ENCODE results near the gene CFAP46.
"Not testable (repeated sequence)": the region's sequence is repeated elsewhere in the genome, so short reads cannot be mapped to it uniquely, and the experiment has no call there.

The CFAP46 gene

DNA sequence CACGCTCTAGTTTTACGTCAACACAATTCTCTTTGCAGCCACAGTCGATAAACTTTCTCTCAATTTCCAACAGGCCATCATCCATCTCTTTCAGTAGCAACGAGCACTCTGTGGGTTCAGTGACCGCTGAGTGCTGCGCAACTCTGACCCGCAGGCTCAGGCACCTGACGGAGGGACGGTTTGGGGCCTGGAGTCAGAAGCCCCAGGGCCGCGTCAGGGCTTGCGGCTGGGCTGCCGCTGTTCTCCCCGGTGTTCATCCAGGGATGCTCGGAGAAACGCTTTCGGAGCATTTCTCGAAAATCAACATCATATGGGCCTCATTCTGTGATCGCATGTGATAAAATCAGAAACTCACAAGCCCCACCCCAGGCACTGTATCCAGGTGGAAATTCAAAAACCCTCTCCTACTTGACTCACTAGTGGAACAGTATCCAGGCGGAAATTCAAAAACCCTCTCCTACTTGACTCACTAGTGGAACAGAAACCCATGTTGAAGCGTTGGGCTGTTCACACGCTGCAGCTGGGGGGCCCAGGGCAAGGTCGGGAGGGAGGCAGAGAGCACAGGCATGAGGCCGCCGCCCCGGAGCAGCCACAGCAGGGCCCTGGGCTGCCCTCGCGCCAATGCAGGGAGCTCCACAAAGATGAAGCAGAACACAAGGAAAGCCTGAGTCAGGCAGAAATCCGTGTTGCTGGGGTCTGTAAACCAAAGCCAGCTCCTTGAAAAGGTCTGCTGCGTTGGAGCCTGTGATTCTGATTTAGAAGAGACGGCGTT is 83.1 kb downstream of the CFAP46 start:
- in situ Hi-C loops (cut with MboI; ENCODE audit: low pct_unique_long_range_greater_than_20kb, low sequenced_read_pairs) = no loop called here
- DNase-seq = no peak

DNA sequence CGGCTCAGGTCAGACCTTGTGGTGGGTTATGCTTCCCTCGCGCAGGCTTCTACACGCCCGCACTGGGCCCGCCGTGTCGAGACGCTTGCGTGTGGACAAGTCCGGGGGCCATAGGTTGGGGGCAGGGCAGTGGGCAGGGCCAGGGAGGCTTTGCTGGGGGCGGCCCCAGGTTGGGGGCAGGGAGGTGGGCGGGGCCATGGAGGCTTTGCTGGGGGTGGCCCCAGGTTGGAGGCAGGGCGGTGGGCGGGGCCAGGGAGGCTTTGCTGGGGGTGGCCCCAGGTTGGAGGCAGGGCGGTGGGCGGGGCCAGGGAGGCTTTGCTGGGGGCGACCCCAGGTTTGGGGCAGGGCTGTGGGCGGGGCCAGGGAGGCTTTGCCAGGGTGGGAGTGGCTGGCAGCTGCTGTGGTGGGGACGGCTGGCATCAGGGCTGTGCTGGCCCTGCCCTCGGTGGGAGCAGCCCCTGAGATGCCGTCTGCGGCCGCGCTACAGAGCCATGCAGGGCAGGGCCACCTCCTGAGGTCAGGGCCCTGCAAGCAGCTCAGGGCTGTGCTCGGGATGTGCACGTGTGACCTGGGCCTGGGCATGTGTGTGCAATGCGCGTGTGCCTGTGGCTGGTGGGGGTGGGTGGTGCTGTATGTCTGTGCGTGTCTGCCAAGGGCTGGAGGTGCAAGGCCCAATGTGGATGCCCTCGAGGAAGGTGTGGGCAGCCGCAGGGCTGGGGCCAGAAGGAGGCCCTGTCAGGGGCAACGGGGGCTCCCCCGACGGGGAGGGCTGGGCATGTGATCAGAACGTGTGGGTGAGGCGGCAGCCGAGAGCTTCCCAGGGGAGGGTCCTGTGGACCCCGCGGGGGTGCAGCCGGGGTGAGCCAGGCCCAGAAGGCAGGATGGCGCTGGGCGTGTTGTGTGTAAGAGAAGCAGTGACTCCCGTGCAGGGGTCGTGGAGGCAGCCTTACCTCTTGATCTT is 84.0 kb downstream of the CFAP46 start:
- in situ Hi-C loops (cut with MboI; ENCODE audit: low pct_unique_long_range_greater_than_20kb, low sequenced_read_pairs) = no loop called here
- no peak for DNase-seq

DNA sequence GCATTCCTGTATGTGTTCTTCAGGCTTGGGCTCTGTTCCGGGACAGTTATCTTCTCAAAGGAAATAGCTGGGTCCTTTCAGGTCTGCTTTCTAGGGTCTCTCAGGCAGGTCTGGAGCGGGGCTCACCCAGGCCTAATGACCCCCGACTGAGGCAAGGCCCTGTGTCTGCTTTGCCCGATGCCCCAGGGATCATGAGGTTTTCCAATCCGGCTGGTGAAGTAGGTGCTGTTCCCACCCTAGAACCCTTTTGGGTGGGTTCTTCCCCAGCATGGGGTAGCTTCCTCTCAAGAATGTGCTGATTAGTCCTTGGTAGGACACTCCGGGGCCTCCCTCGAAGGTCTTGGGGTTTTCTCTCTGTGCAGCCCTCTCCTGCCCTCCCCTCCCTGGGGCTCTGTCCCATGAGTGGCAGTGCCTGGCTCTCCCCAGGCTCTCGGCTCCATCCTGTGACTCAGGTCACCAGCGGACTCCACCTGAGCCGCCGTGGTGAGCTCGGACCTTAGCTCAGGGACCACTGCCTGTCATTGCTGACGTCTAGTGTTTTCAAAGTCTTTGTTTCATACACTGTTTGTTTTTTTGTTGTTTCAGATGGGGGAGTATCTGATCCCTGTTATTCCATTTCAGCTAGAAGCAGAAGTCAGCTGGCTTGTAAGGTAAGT is 85.4 kb downstream of the CFAP46 start:
- no peak for DNase-seq
- in situ Hi-C loops (cut with MboI; ENCODE audit: low pct_unique_long_range_greater_than_20kb, low sequenced_read_pairs) = no loop called here

DNA sequence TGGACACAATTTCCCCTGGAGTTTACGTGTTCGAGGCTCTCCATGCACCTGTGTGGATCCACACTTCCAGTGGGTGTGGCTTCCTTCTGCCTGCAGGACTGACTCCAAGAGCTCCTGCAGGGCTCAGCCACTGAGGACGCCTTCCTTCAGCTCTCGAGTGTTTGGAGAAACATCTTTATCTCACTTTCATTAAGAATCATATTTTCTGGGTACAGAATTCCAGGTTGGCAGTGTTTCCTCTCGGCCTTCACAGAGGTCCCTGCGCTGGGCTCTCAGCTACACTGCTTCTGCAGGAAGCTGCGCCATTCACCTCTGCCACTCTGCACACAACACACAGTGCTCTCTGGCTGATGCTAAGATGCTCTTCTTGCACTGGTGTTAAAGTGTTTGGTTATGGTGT is 86.5 kb downstream of the CFAP46 start:
- in situ Hi-C loops (cut with MboI; ENCODE audit: low pct_unique_long_range_greater_than_20kb, low sequenced_read_pairs) = no loop called here
- DNase-seq = no peak

DNA sequence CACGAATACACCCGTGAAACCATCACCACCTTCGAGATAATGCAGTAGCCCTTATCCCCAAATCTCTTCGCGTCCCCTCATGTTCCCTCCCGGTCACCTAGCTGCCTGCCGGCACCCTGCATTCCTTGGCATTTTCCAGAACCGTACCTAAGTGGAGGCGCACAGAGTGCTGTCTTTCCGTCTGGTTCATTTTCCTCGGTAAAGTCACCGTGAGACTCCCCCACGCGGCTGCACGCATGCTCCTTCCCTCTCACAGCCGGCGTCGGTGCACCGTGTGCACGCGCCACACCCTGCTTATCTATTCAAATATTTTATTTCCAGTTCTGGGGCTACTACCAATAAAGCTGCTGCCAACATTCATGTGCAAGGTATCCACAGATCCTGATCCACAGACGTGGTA is 90.9 kb downstream of the CFAP46 start:
- no peak for DNase-seq
- in situ Hi-C loops (cut with MboI; ENCODE audit: low pct_unique_long_range_greater_than_20kb, low sequenced_read_pairs) = no loop called here

DNA sequence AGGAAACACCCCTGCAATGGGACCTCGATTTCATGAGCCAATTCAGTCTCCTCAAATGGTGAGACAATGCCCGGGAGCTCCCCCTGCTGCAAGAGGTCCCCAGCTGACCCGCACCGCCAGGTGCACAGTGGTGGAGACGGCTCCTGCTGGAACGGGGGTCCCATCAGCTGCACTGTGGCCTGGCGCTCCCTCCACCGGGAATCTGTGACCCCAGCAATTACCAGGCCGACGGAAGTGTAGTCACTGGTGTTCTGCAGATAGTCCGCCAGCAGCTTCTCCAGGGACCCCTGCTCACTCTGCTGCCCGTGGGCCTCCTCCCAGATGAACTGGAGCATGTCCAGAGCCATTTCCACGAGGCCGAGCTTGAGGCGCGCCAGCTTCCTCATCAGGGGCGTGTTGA is 91.5 kb downstream of the CFAP46 start:
- in situ Hi-C loops (cut with MboI; ENCODE audit: low pct_unique_long_range_greater_than_20kb, low sequenced_read_pairs) = no loop called here
- DNase-seq = no peak

DNA sequence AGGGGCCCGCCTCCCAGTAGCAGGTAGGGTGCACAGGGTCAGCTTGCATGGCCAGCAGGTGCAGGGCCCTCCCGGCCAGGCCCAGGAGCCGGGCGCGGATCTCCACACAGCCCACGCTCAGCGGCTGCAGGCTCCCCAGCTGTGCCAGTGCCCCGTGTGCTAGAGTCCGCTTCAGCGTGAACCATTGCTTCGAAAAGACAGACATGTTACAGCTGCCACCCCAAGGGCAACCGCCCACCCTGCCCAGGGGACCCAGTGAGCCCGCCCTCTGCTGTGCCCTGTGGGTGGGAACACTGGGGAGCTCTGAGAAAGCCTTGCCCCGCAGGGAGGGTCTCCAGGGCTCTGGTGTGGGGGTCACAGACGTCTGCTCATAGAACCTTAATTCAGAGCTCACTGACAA is 92.1 kb downstream of the CFAP46 start:
- DNase-seq = no peak
- in situ Hi-C loops (cut with MboI; ENCODE audit: low pct_unique_long_range_greater_than_20kb, low sequenced_read_pairs) = no loop called here

DNA sequence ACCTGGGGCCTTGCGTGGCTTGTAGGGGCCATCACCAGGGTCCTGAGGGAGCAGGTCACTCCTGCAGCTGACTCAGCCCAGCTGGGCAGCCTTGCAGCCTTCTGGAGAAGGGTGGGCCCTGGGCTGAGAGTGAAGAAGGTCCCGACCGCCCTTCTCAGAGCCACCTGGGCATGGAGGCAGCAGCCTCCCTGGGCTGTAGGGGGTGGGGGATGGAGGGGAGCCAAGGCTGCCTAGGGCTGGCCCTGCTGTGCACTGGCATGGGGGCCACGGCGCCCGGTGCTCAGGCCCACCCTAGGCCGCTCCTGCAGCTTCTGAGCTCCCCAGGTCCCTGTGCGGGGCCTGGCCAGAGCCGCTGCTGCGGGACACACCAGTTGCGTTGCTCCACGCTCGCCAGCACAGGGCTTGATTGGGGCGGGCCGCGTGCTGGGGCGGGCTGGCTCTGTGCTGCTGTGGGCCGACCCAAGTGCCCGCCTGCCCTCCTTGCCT is 92.8 kb downstream of the CFAP46 start:
- DNase-seq = no peak
- in situ Hi-C loops (cut with MboI; ENCODE audit: low pct_unique_long_range_greater_than_20kb, low sequenced_read_pairs) = no loop called here

DNA sequence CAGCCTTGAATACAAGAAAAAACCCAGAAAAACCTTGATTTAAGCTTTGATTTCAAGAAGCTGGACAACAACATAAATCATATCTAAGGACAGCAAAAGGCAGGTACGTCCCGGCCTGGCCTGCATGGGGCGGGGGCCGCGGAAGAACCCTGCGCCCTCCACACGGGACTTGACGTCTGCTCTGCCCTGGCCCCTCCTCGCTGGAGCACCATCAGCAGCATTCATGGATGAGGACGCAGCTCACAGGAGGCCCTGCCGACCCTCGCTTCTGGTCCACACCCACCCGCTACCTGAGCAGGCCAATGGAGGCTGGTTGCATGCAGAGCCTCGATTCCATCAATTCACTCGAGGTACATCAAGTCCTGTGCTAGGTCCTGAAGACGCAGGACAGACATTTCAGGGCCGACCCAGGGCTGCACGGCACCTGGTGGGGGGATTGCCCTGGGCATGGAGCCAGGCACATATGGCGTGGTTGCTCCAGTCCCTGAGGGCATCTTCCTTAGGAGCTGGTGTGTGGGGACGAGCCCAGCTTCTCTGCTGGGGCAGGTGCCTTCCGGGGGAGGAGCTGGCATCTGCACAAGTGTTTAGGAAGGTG is 93.3 kb downstream of the CFAP46 start:
- in situ Hi-C loops (cut with MboI; ENCODE audit: low pct_unique_long_range_greater_than_20kb, low sequenced_read_pairs) = no loop called here
- DNase-seq = no peak

DNA sequence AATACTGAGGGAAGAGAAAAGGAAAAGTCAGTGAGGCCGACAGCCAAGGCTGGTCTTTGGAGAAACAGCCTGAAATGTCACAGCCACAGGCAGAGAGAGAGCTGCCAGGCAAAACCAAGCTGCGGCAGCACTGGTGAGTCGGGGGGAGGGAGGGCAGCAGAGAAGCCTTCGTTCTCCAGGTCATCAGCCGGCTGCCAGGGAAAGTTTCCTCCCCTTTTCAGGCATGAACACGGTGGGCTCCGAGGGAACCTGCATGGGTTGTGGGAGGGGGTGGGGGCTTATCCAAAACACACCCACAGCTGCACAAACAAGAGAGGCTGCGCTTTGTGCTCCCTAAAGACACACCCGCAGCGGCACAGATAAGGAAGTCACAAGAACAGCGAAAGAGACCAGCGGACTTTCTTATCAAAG is 94.1 kb downstream of the CFAP46 start:
- DNase-seq = peak; percentile 32
- in situ Hi-C loops (cut with MboI; ENCODE audit: low pct_unique_long_range_greater_than_20kb, low sequenced_read_pairs) = no loop called here

DNA sequence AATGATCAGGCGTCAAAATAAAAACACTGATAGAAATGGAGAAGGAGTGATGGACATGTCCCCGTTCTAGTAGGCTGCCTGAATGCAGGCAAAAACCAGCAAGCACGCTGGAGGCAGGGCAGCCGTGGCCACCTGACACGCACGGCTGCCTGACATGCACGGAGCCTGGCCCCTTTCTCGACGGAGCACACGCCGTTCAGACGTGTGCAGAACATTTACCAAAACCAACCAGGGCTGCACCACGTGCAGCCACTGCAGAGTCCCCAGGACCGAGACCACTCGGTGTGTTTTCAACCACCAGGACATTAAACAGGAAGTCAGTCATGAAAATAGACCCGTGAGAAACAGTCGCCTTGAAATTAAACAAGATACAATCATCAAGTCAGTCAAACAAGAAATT is 94.5 kb downstream of the CFAP46 start:
- DNase-seq = peak; percentile 37
- in situ Hi-C loops (cut with MboI; ENCODE audit: low pct_unique_long_range_greater_than_20kb, low sequenced_read_pairs) = no loop called here

DNA sequence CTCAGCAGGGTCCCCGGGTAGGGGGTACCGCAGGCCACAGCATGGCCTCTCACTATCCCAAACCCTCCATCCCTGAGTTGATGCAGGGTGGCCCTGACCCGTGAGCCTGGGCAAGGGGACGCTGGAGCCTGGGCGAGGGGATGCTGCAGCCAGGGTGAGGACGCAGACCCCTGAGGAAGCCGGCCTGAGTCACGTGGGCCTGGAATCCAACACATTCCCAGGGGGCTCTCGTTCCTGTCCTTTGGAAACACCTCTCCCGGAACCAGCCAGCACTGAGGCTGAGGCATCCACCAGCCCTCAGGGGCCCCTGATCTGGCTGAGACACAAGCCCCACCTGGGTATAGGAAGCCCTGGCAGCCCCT is 95.0 kb downstream of the CFAP46 start:
- DNase-seq = no peak
- in situ Hi-C loops (cut with MboI; ENCODE audit: low pct_unique_long_range_greater_than_20kb, low sequenced_read_pairs) = no loop called here

DNA sequence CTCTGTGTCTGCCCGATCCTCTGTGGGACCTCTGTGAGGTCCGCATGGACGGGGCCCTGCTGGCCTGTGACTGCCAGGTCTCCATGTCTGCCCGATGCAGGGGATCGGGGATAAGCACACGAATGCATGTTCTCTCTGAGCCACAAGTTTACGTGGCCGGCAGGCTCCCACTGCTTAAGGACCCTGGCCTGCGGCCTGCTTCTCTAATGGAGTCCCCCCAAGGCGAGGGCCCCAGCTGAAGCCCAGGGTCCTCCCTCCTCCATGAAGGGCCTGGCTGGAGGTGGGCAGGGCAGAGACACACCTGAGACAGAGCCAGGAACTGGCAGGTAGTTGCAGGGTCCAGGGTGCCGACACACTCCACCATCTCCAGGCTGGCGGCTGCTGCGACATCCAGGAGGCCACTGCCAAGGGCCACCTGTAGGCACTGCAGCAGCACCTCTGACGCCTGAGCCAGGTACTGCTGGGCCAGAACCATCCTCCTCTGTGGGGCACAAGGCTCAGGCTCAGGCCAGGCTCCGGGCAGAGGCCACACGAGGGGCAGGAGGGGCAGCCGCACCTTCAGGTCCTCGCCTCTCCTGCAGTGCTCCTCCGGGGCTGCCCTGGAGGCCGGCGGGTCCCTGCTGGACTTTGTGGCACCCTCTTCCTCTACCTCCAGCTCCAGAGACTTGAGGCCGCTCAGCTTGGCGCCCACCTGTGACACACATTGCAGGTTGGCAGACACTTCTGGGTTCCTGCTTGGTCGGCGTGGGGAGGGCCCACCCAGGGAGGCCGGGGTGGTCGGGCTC is 95.5 kb downstream of the CFAP46 start:
- no peak for DNase-seq
- in situ Hi-C loops (cut with MboI; ENCODE audit: low pct_unique_long_range_greater_than_20kb, low sequenced_read_pairs) = no loop called here

DNA sequence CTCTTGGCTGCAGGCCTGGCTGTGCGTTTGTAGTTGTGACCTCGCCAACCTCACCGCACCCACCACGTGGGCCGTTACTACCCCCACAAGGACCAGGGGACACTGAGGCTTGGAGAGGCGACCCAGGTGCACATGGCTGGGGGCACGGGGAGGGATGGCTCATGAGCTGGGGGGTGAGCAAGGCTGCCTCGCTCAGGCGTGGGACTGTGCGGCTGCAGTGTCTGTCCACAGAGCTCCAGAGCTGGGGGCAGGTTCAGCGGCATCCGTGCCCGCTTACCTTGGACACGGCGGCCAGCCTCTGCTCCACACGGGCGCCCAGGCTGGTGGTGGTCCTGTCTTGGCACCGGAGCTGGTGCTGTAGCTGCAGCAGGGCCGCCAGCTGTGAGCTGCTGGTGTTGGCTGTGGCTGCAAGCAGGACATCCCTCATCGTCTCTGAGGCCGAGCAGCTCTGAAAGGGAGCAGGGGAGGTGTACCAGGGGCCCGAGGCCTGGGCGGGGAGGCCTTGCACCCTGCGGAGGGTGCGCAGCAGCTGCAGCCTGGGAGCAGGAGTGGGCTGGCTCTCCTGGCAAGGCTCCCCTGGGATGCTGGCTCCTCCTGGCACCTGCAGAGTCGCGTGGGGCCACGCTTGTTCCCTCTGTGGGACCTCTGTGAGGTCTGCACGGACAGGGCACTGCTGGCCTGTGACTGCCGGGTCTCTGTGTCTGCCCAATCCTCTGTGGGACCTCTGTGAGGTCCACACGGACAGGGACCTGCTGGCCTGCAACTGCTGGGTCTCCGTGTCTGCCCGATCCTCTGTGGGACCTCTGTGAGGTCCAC is 96.4 kb downstream of the CFAP46 start:
- DNase-seq = no peak
- in situ Hi-C loops (cut with MboI; ENCODE audit: low pct_unique_long_range_greater_than_20kb, low sequenced_read_pairs) = no loop called here

DNA sequence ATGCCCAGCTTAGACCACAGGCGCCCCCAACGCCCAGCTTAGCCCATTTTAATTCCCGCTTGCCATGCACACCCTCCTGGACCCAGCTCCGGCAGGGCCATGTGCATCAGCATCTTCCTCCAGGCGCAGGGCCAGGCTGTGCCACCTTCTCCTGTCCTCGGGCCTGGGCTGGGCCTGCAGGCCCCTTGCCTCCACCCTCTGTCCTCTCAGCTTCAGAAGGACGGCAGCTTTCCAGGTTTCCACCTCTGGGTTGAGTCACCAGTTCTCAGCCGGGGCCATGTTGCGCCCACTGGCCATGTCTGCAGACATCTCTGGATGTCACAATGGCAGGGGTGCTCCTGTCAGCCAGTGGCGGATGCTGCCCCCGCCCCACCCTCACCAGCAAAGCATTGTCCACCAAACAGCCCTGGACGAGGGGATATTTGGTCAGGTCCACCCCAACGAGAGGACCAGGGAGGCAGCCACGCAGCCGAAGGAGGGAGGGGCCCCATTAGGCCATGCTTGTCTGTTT is 97.3 kb downstream of the CFAP46 start:
- in situ Hi-C loops (cut with MboI; ENCODE audit: low pct_unique_long_range_greater_than_20kb, low sequenced_read_pairs) = no loop called here
- no peak for DNase-seq

DNA sequence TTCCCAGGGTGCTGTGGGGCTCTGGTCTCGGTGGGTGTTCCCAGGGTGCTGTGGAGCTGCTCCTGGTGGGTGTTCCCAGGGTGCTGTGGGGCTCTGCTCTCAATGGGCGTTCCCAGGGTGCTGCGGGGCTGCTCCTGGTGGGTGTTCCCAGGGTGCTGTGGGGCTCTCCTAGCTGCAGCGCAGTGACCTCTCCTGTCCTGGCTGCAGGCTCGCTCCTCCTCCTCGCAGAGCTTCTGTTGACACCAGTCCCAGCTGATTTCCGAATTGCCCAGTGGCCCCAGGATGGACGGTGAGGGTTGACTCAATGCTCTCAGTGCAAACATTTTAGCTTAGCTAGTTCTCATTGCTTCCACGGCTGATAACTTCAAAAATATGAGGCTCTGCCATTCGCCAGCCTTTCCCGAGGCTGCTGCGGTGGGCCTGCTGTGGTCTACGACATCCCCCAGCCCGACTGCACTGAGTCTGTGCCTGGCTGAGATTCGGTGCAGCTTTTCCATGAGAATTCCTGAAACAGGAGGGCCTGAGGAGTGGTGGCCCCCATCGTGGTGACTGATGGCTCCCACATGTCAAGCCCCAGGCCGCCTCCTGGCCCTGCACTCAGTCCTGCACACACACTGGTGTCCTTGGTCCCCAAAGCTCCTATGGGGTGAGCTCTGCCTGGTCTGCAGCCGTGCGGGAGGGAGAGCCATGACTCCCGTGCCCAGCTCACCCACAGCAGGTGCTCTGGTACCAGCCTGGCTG is 98.1 kb downstream of the CFAP46 start:
- no peak for DNase-seq
- in situ Hi-C loops (cut with MboI; ENCODE audit: low pct_unique_long_range_greater_than_20kb, low sequenced_read_pairs) = no loop called here

DNA sequence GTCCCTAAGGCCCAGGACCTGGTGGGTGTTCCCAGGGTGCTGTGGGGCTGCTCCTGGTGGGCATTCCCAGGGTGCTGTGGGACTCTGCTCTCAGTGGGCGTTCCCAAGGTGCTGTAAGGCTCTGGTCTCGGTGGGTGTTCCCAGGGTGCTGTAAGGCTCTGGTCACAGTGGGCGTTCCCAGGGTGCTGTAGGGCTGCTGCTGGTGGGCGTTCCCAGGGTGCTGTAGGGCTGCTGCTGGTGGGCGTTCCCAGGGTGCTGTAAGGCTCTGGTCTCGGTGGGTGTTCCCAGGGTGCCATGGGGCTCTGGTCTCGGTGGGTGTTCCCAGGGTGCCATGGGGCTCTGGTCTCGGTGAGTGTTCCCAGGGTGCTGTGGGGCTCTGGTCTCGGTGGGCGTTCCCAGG is 99.1 kb downstream of the CFAP46 start:
- in situ Hi-C loops (cut with MboI; ENCODE audit: low pct_unique_long_range_greater_than_20kb, low sequenced_read_pairs); DNase-seq: not testable (repeated sequence)

Data from KBM-7 (cell line).